ACHN (cell line): Measurements from ENCODE around the gene GJA9.
"Not testable (repeated sequence)": the region's sequence is repeated elsewhere in the genome, so short reads cannot be mapped to it uniquely, and the experiment has no call there.

Experiments used
- DNase-seq: peaks from one replicate; pipeline ENCODE4 v3.0.0-alpha.2; 2015
- in situ Hi-C: cut with HindIII; loops from 2 replicates; pipeline ENCODE4 v1.10.0; 2017; ENCODE audit warnings: low sequenced_read_pairs, low pct_ligation_motif_present, low pct_unique_long_range_greater_than_20kb

GJA9 gene

DNA sequence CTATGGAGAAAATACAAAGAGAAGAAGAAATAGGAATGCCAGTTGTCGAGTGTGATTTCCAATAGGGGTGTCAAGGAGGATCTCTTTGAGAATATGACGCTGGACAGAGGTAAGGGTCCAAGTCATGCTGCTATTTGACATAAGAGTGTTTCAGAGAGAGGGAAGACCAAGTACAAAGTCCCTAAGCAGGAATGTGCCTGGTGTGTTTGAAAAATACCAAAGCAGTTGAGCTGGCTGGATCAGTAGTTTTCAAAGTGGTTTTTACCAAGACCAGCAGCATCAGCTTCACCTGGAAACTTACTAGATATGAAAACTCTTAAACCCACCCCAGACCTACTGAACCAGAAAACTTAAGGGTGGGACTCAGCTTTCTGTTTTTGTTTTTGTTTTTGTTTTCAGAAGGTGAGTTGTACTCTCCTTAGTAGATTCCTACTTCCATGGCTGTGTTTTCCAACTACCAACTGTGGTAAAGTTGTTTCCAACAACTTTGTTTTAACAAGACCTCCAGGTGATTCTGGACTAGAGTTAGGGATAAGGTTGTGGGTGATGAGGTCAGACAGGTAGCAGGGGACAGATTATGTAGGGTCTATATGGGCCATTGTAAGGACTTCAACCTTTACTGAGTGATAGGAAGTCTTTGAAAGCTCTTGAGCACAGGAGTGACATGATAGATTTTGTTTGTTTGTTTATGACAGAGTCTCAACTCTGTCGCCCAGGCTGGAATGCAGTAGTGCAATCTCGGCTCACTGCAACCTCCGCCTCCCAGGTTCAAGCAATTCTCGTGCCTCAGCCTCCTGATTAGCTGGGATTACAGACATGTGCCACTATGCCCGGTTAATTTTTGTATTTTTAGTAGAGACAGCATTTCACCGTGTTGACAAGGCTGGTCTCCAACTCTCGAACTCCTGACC is 7.3 kb upstream of the GJA9 start:
- in situ Hi-C loops, result no loop called here
- no peak for DNase-seq

DNA sequence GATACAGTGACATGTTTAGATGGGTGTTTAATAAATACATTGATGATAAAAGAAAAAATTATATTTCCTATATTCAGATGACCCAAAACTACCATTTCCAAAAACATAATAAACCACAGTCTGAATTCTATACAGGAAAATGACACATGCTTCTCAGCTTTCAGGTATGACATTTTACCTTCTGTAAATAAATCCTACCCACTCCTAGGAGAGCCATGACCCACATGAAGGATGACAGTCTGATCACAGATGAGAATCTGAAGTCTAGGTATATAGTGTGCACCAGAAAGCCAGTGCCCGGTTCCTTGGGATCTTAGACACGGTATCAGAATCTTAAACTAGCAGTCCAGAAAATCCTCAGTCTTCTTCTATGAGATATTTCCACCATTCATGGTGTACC is 3.7 kb upstream of the GJA9 start:
- in situ Hi-C loops, result no loop called here

DNA sequence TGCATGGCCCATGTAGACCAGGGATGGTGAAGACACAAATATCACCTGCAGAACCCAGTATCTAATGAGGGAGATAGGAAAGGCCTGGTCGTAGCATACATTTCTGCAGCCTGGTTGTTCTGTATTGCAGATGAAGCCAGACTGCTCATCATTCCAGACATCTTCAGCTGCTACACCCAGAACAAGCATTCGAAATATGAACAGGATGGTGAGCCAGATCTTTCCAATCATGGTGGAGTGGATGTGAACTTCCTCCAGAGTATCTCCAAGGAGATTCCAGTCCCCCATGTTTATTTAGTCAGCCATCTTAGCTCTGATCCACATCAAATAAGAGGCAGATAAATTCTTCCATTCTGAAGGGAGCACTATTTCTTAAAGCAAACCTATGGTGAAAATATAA is 5.6 kb downstream of the GJA9 start:
- in situ Hi-C loops, result no loop called here

More for the DNA sequence above, 3.7 kb upstream of the GJA9 start:
- DNase-seq, result no peak

DNA sequence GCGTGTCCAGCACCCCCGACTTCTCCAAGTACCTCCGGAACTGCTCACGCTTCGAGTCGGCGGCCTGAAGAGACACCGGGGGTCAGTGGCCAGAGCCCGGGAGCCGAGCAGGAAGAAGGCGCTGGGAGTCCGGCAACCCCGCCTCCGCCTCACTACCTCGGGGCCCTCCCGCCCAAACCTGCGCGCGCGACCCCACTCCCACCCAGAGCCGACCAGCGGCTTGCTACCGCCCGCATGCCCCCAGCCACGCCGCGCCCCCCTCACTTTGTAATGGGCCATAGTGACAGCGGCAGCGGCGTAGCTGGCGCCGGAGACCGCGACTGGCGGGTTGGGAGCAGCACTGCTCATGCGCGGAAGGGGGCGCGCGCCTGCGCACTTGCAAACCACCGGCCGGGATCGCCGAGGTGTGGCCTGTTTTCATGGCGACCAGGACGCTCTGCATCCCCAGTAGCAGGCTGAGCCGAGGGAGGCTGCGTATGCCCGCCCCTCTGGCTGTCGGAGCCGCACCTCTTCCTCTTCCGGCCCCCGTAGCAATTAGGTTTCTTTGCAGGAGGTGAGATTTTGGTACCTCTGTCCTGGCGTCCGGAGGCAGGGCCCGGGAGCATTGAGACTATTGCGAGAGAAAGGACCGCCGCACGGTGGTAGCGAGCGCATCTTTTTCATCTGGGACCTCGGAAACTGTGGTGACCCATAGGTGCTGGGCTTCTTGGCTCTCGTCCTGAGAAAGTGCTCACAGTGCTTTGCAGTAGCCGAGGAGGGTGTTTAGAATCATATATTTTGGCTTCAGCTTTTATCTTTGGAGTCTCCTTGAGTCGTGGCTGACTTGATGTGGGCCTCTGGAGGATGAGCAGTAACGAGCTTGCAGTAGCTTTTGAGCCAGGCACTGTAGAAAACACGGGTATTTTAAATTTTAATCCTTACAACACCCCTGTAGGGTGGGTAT is 8.1 kb downstream of the GJA9 start, which contains the start of gene MYCBP:
MYCBP (minus strand) TSS at position 322 of the 943 bp plus-strand sequence; CDS start at position 279, 43 bp downstream.
- DNase-seq, result peak; percentile 86
- in situ Hi-C loops, result no loop called here

More for the DNA sequence above, 5.6 kb downstream of the GJA9 start:
- no peak for DNase-seq

DNA sequence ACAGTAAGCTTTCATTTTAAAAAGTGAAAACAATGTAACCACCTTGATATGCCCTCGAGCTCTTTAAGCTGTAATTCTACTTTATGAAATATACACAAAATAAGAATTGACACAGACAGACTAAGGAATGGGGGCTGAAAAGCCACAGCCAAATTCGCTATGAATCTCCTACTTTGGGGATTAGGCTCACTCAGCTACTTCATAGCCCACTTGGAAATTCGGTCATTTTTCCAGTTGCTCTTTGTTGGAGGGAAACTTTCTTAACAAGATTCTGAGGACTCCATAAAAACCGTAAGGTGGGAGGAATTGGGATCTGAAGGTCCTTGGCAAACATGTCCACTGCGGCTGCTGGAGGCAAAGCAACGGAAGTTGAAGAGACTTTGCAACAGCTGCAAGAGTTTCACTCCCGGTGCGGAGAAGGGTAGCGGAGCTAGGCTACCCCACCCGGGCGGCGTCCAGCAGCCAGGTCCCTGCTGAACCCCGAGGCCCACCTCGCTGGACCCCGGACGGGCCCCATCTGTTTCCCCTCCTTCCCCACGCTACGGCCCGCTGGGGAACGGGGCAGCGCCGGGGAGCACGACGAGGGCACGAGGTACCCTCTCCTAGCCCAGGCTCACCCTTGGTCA is 8.9 kb downstream of the GJA9 start:
- in situ Hi-C loops, result no loop called here
- DNase-seq, result peak; percentile 24

DNA sequence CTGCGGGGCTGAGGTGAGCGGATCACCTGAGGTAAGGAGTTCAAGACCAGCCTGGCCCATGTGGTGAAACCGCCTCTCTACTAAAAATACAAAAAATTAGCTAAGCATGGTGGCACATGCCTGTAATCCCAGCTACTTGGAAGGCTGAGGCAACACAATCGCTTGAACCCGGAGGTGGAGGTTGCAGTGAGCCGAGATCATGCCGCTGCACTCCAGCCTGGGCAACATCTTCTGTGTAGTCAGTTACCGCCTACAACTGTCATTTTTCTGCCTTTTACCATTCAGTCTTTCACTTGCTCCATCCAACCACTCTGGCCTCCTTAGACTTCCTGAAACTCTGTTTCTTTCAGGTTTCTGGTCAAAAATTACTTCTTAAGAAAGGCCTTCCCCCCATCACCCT is 10.4 kb downstream of the GJA9 start:
- in situ Hi-C loops, result no loop called here

DNA sequence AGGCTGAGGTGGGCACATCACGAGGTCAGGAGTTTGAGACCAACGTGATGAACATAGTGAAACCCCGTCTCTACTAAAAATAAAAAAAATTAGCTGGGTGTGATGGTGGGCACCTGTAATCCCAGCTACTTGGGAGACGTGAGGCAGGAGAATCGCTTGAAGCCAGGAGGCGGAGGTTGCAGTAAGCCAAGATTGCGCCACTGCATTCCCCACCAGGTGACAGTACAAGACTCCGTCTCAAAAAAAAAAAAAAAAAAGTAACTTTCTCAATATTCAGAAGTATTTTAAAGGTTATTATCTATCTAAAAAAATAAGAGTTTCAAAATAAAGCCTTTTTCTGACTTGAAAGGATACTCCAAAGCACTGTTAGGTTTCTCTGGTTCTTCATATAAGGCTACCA is 14.2 kb downstream of the GJA9 start:
- in situ Hi-C loops, result no loop called here
- no peak for DNase-seq

More for the DNA sequence above, 10.4 kb downstream of the GJA9 start:
- no peak for DNase-seq

DNA sequence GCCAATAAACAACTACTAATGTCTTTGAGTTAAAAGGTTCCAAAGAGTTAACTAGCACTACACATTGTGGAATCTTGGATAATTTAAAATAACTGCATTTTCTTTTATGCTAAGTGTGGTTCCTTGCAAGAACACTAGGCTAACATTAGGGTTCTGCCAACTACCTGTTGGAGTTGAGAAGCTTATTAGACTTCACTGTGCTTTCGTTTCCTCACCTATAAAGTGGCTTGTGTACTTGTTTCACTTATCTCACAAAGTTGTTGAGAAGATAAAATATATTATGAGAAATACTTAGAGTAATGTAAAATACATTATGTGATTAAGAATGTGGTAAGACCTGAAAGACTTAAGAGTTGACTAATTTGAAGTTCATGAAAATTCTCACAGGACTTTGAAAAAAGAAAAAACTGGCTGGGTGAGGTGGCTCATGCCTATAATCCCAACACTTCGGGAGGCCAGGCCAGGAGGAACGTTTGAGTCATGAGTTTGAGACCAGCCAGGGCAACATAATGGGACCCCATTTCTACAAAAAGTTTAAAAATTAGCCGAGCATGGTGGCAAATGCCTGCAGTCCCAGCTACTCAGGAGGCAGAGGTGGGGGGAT is 16.2 kb downstream of the GJA9 start:
- in situ Hi-C loops, result no loop called here

DNA sequence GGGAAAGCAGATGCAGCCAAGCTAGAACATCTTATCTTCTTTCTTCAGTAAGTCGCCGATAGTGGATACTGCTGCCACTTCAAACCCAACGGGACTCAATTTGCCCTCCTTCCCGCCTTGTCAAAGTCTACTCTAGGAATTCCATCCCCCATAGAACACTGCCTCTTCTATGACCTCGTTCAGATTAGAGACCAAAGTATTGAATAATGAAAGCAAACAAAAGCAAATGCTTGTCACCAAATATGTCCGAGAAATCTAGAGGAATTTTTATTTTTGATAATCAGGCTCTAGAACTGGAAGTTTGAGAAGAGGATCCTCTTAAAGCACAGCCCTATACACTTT is 21.0 kb downstream of the GJA9 start:
- peak; percentile 7 for DNase-seq
- in situ Hi-C loops, result no loop called here

More for the DNA sequence above, 16.2 kb downstream of the GJA9 start:
- no peak for DNase-seq

DNA sequence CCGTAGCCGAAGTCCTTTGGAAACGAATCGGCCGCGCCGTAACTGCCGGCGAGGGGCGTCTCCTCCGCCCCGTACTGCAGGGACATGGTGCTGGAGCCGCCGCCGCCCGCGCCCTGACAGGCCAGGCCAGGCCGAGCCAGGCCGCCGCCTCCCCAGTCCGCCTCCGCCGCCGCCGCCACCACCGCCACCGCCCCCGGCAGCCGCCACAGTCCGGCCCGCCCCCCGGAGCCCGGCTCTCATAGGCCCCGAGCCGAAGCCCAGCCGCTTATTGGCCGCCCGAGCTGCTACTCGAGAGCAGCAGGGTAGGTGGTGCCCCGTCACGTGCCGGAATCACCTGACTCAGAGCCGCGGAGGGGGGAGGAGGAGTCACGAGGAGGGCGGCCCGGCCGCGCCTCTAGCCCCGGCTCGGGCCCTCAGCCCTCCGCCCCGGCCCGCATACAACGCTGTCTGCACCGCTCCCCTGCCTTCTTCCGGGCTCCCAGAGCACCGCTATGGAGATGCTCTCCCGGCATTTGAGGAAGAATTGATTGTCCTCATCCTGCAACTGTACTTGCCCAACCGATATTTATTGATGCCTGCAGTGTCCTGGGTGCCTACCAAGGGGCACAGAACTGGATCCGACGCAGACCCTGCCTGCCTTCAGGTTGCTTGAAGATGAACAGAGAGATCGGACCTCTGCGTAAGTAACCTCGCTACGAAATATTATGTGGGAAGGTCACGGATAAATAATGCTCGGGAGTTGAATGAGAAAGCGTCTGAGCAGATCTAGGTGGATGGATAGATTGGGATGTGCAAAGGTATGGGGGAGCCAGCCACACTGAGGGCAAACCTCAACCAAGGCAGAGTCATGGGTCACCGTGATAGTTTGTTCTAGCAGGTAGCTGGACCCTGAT is 21.6 kb downstream of the GJA9 start, which contains the start of gene RRAGC:
RRAGC (minus strand) TSS at position 212 of the 893 bp plus-strand sequence; CDS start at position 86, 126 bp downstream.
- in situ Hi-C loops, result no loop called here
- DNase-seq, result peak; percentile 97

DNA sequence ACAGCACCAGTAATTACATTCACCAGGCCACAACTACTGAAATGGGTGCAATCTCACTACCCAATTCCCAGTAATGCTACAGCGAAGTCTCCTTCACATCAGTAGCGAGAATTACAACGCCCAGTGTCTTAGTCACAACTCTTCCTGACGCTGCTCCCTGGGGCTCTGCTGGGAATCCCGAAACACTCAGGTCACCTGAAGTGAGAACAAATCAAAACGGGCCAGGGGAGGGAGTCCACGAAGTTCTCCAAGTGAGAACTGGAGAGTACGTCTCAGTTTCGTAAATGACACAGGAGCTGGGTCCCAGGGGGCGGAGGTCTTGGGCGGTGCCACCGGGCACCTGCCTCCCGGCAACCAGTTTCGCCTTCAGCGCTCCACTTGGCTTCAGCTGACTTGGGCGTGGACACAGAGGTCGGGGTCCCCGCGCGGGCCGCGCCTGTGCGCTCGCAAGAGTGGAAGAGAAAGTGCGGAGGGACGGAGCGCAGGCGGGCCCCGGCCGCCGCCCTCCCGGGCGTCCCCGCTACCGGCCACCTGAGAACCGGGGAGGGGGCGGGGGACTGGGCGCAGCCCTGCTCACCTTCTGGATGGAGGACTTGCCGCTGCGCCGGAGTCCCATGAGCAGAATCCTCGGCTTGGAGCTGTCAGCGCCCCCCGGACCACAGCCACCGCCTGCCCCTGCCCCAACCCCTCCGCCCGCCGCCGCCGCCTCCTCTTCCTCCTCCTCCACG is 22.4 kb downstream of the GJA9 start:
- peak; percentile 52 for DNase-seq
- in situ Hi-C loops, result no loop called here

DNA sequence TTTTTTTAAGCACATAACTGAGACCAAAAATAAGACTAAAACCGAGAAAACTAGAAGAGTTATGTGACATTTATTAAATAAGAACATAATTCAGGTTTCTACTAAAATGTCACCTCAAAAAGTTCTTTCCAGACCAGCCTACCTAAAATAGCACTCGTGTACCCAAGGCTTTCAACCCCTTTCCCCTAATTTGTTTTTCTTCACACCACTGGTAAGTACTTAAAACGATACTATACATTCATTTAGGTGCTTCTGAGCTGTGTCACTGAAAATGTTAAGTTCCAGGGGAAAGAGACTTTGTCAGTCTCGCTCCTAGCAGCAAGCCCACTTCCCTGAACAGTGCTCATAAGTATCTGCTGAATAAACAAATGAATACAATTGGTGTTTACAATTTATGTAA is 28.6 kb downstream of the GJA9 start:
- in situ Hi-C loops, result no loop called here

DNA sequence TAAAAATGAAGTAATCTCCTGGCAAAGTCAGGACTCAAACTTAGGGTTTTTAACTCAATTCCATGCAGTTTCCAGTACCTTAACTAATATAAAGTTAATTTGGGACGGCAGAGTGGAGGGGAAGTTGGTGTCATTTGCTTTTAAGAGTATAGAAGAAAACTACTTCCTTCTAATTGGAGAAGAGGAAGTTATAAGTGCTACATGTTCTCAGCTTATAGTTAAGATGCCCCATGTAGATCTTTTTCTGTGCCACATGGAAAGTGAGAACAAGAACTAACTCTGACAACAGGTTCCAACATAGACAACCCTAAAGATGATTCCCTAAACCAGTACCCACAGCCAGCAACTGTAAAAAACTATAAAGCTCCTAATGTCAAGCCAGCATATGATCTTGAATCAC is 33.3 kb downstream of the GJA9 start:
- in situ Hi-C loops, result no loop called here
- DNase-seq, result no peak

More for the DNA sequence above, 28.6 kb downstream of the GJA9 start:
- DNase-seq, result no peak

DNA sequence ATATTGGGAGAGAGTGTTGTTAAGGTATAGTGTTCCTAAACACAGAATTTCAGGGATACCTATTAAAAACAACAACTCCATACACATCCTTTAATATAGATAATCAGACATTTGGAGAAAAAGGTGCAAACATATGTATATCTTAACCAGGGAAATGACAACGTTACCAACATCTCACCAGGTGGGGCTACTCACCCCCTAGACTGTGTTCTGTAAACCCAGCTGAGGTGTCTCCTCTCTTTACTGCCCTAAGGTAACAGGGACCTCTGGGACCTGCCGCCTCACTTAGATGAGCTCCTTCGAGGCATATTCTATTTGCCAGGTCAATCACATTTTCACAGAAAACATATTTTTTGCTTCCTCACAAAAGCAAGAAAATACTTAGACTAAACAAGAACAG is 35.2 kb downstream of the GJA9 start:
- in situ Hi-C loops, result no loop called here
- DNase-seq, result no peak

DNA sequence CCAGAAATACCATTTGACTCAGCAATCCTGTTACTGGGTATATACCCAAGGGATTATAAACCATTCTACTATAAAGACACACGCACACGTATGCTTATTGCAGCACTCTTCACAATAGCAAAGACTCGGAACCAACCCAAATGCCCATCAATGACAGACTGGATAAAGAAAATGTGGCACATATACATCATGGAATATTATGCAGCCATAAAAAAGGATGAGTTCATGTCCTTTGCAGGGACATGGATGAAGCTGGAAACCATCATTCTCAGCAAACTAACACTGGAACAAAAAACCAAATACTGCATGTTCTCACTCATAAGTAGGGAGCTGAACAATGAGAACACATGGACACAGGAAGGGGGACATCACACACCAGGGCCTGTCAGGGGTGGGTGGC is 36.3 kb downstream of the GJA9 start:
- DNase-seq, in situ Hi-C loops: not testable (repeated sequence)

DNA sequence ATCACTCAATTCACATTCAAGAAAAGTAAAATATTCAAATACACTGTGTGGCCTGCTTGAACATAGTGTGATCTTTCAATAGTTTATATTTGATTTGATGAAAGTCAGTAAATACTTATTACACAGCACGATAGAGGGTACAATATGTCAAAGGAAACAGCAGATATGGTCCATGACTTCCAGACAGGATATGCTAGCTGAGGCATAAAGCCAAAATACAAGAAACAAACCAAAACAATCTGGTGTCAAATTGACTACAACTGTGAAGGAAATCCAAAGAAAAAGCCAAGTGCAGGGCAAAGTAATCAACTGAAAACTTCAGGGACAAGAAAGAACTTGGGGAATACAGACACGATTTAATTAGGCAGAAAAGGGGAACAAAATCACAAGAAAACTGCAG is 41.1 kb downstream of the GJA9 start:
- in situ Hi-C loops, result no loop called here
- DNase-seq, result no peak

DNA sequence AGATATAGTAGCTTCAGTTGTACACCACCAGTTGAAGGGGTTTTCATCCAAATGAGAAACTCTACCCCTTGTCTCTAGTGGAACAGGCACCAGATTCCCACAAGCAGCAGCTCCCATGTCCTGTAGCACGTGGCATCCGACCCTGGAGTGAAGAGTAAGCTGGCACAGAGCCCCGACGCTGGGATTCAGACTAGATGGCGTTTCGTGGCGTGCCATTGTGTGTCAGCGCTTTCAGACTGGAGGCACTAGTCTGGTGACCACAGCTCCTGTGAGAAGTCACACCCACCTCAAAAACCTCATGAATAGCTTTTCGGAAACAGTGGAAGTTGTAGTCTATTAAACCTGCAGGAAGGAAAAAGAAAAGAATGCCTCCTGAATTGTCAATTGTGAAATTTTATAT is 42.0 kb downstream of the GJA9 start:
- in situ Hi-C loops, result no loop called here
- DNase-seq, result no peak
